Globus pallidus (tissue), 1 donor: Measurements from ENCODE around the gene SGSM2.

Source experiments
- DNase-seq: peaks from one replicate; pipeline ENCODE4 v3.0.0-alpha.2; 2015; ENCODE audit warnings: low spot score

SGSM2 gene

GRCh38 chr17:2369551-2370210 is 32.4 kb downstream of the SGSM2 start:
- DNase-seq: no peak

- no peak for DNase-seq
Observed at GRCh38 chr17:2370211-2370589, 32.9 kb downstream of the SGSM2 start.

- no peak for DNase-seq
Observed at GRCh38 chr17:2371183-2372130, 34.2 kb downstream of the SGSM2 start.

- no peak for DNase-seq
Observed at GRCh38 chr17:2372180-2372579, 34.9 kb downstream of the SGSM2 start.

GRCh38 chr17:2372681-2373080 is 35.4 kb downstream of the SGSM2 start:
- DNase-seq: no peak

- no peak for DNase-seq
Observed at GRCh38 chr17:2373179-2373578, 35.9 kb downstream of the SGSM2 start.

- DNase-seq: no peak
Observed at GRCh38 chr17:2374549-2375285, 37.4 kb downstream of the SGSM2 start.

- DNase-seq: no peak
Observed at GRCh38 chr17:2375406-2375805, 38.1 kb downstream of the SGSM2 start.

- no peak for DNase-seq
Observed at GRCh38 chr17:2376107-2376506, 38.8 kb downstream of the SGSM2 start.

- no peak for DNase-seq
Observed at GRCh38 chr17:2377659-2378058, 40.4 kb downstream of the SGSM2 start.

- DNase-seq: no peak
Observed at GRCh38 chr17:2378905-2379304, 41.6 kb downstream of the SGSM2 start.

GRCh38 chr17:2379489-2380225 is 42.4 kb downstream of the SGSM2 start:
- DNase-seq: no peak

GRCh38 chr17:2380226-2380922 is 43.1 kb downstream of the SGSM2 start:
- no peak for DNase-seq

GRCh38 chr17:2380950-2381649 is 43.8 kb downstream of the SGSM2 start:
- DNase-seq: no peak

GRCh38 chr17:2383628-2384167 is 46.4 kb downstream of the SGSM2 start:
- DNase-seq: no peak

- DNase-seq: no peak
Observed at GRCh38 chr17:2384439-2385127, 47.3 kb downstream of the SGSM2 start.

GRCh38 chr17:2385240-2386210 is 48.2 kb downstream of the SGSM2 start:
- DNase-seq: no peak

- no peak for DNase-seq
Observed at GRCh38 chr17:2386400-2387085, 49.2 kb downstream of the SGSM2 start.
